Measurements from ENCODE around the gene ADAMTS20. TPM values are rescaled to one million over a fixed set of nuclear protein-coding genes. Genes with fewer than 3 reads are reported as not detected.

The ADAMTS20 gene
- total RNA-seq, 1 donor from 2014 or later: not detected

DNA sequence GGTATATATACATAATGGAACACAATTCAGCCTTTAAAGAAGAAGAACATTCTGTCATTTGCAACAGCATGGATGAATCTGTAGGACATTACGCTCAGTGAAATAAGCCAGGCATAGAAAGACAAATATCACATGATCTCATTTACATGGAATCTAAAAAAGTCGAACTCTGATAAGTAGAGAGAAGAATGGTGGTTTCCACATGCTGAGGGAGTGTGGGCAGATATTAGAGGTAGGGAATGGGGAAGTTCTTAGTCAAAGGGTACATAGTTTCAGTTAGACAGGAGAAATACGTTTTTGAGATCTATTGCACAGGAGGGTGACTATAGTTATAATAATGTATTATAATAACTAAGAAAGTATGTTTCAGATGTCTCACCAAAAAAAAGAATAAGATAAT, 71.4 kb downstream of the ADAMTS20 start:
- Histone ChIP-seq H3K4me3 (no peak overlapping the region), H3K4me1 (no peaks in the 10 kb centered on the region), H3K27ac (no peak overlapping the region), H3K9me3 (no peaks in the 10 kb centered on the region), H3K36me3 (no peaks in the 10 kb centered on the region), H3K27me3 (no peaks in the 10 kb centered on the region)
- TF ChIP-seq, protein P1, sequence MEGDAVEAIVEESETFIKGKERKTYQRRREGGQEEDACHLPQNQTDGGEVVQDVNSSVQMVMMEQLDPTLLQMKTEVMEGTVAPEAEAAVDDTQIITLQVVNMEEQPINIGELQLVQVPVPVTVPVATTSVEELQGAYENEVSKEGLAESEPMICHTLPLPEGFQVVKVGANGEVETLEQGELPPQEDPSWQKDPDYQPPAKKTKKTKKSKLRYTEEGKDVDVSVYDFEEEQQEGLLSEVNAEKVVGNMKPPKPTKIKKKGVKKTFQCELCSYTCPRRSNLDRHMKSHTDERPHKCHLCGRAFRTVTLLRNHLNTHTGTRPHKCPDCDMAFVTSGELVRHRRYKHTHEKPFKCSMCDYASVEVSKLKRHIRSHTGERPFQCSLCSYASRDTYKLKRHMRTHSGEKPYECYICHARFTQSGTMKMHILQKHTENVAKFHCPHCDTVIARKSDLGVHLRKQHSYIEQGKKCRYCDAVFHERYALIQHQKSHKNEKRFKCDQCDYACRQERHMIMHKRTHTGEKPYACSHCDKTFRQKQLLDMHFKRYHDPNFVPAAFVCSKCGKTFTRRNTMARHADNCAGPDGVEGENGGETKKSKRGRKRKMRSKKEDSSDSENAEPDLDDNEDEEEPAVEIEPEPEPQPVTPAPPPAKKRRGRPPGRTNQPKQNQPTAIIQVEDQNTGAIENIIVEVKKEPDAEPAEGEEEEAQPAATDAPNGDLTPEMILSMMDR (IDR thresholded peaks at IDR 0.05): no peak
- no peak for DNase-seq (ENCODE audit: low spot score in 2 of 2)
- intact Hi-C loops (cut with DNase I): no loop called here

DNA sequence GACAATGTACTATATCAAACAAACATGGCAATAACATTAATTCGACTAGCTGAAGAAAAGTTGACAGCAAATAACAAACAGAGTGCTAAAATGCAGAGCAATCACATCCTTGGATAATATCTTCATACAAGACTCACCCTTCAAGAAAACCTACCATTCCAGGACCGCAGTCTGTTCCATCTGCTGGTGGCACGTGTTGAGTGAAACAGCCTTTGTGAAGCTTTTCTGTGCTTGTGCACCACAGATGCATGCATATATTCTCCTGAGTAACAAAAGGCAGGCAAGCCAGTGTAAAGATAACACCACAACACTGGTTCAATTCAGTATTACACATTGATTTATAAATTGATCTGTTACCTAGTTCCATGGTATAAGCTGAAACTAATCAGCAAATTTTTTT, 89.3 kb downstream of the ADAMTS20 start:
- intact Hi-C loops (cut with DNase I): no loop called here

DNA sequence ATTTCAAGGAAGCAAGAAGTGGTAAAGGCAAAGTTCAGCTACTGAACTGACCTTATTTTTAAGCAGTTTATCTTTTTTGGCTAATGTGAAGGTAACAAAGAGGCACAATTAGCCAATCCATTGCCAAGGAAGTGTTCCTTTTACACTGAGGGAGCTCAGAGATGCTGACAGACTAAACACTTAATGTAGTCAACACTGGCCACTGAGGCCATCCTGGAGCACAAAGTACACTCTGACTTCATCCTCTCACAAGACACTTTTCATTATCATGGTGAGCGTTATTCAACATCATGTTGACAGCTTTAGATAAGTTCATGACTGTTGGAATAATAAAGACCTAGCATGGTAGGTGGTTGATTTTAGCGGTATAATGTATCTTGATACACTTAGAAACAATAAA, 89.9 kb downstream of the ADAMTS20 start:
- no peaks in the 10 kb centered on the region for H3K36me3 ChIP-seq
- H3K4me3 ChIP-seq: no peak overlapping the region
- no peaks in the 10 kb centered on the region for H3K4me1 ChIP-seq
- no peaks in the 10 kb centered on the region for H3K27me3 ChIP-seq
- H3K27ac ChIP-seq: no peak overlapping the region
- intact Hi-C loops (cut with DNase I): no loop called here
- no peak for DNase-seq (ENCODE audit: low spot score in 2 of 2)
- TF ChIP-seq, protein P1 (IDR thresholded peaks at IDR 0.05): no peak
- no peaks in the 10 kb centered on the region for H3K9me3 ChIP-seq

More for the DNA sequence above, 89.3 kb downstream of the ADAMTS20 start:
- DNase-seq (ENCODE audit: low spot score in 2 of 2): no peak
- no peaks in the 10 kb centered on the region for H3K27me3 ChIP-seq
- no peaks in the 10 kb centered on the region for H3K4me1 ChIP-seq
- no peaks in the 10 kb centered on the region for H3K9me3 ChIP-seq
- TF ChIP-seq, protein P1 (IDR thresholded peaks at IDR 0.05): no peak
- H3K36me3 ChIP-seq: no peaks in the 10 kb centered on the region
- H3K4me3 ChIP-seq: no peak overlapping the region
- no peak overlapping the region for H3K27ac ChIP-seq

DNA sequence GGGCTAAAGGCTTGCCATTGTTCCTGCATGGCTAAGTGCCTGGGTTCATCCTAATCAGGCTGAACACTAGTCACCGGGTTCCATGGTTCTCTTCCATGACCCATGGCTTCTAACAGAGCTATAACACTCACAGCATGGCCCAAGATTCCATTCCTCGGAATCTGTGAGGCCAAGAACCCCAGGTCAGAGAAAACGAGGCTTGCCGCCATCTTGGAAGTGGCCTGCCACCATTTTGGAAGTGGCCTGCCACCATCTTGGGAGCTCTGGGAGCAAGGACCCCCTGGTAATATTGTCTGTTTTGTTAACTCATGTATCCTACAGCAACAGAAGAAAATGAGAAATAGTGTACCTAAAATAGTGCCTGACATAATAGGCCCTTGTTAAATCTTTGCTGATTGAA, 92.7 kb downstream of the ADAMTS20 start:
- intact Hi-C loops (cut with DNase I): no loop called here
- H3K9me3 ChIP-seq: no peaks in the 10 kb centered on the region
- no peak overlapping the region for H3K27ac ChIP-seq
- TF ChIP-seq, protein P1 (IDR thresholded peaks at IDR 0.05): no peak
- no peaks in the 10 kb centered on the region for H3K27me3 ChIP-seq
- H3K36me3 ChIP-seq: no peaks in the 10 kb centered on the region
- no peak for DNase-seq (ENCODE audit: low spot score in 2 of 2)
- no peaks in the 10 kb centered on the region for H3K4me1 ChIP-seq
- H3K4me3 ChIP-seq: no peak overlapping the region

DNA sequence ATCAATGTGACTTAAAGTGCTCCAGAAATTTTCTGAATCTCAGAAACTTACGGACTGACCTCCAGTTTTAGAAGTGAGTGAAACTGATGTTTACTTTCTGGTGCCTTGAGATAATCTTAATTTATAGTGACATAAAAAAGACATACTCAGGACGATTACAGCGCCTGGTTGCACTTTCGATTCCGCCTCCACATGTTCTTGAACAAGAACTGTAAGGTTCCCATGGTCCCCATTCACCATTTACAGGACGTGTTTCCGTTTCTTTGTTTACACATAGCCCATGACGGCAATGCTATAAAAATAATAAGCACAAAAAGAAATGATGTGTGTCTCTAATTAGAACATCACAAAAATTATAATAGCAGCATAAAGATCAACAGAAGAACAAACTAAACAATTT, 98.2 kb downstream of the ADAMTS20 start:
- Histone ChIP-seq H3K4me1 (no peaks in the 10 kb centered on the region), H3K27me3 (no peaks in the 10 kb centered on the region), H3K27ac (no peak overlapping the region), H3K9me3 (no peaks in the 10 kb centered on the region), H3K4me3 (no peak overlapping the region), H3K36me3 (no peaks in the 10 kb centered on the region)
- TF ChIP-seq, protein P1 (IDR thresholded peaks at IDR 0.05): no peak
- no peak for DNase-seq (ENCODE audit: low spot score in 2 of 2)
- intact Hi-C loops (cut with DNase I): no loop called here

DNA sequence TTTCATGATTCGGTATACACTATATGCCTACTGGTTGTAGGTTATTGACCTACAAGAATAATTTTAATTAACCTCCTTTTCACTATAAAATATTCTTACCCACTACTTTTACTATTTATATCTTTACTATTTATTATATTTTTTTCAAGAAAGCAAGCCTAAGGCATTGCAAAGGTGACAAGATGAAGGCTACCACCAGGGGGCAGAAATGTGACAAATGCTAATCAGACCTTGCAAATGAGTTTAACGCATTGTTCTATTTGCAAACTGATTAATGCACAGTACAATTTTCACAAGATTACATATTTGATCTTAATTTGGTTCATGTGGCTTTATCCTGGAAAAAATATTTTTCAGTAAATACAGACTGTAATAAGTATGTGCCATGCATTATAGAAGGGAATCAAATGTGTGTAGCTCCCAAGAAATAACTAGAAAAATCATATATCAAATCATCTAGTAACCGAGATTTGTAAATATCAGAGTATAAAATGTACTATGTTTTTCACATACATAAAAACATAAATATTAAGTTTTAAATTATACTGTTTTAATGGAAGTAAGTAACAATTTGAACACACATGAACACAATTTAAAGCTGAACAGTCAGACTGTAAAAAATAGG, 107.0 kb downstream of the ADAMTS20 start:
- no peak overlapping the region for H3K27ac ChIP-seq
- H3K4me3 ChIP-seq: no peak overlapping the region
- no peaks in the 10 kb centered on the region for H3K36me3 ChIP-seq
- no peak for DNase-seq (ENCODE audit: low spot score in 2 of 2)
- TF ChIP-seq, protein P1 (IDR thresholded peaks at IDR 0.05): peak in 2 of 3 experiments; percentile 29 to 49
- intact Hi-C loops (cut with DNase I): no loop called here
- H3K27me3 ChIP-seq: no peaks in the 10 kb centered on the region
- H3K4me1 ChIP-seq: no peaks in the 10 kb centered on the region
- peaks cover 0 to 4% of the 10 kb centered on the region in 2 donors for H3K9me3 ChIP-seq
